Measurements from ENCODE around the gene KIF21A. TPM values are rescaled to one million over a fixed set of nuclear protein-coding genes. Genes with fewer than 3 reads are reported as not detected.
A peak's percentile ranks its signal among the peaks of the same experiment; 100 is the strongest.

Gene KIF21A
- total and polyA plus RNA-seq, 2 experiments from 2014 or later: 19.4 to 41.3 TPM

- Histone ChIP-seq H3K27me3 (no peaks in the 10 kb centered on the region), H3K4me1 (ENCODE audit: low read depth) (no peaks in the 10 kb centered on the region), H3K27ac (no peak overlapping the region), H3K4me3 (no peak overlapping the region), H3K9me3 (ENCODE audit: low read depth) (no peaks in the 10 kb centered on the region), H3K36me3 (peaks cover 18% of the 10 kb centered on the region)
- TF ChIP-seq, protein P1, sequence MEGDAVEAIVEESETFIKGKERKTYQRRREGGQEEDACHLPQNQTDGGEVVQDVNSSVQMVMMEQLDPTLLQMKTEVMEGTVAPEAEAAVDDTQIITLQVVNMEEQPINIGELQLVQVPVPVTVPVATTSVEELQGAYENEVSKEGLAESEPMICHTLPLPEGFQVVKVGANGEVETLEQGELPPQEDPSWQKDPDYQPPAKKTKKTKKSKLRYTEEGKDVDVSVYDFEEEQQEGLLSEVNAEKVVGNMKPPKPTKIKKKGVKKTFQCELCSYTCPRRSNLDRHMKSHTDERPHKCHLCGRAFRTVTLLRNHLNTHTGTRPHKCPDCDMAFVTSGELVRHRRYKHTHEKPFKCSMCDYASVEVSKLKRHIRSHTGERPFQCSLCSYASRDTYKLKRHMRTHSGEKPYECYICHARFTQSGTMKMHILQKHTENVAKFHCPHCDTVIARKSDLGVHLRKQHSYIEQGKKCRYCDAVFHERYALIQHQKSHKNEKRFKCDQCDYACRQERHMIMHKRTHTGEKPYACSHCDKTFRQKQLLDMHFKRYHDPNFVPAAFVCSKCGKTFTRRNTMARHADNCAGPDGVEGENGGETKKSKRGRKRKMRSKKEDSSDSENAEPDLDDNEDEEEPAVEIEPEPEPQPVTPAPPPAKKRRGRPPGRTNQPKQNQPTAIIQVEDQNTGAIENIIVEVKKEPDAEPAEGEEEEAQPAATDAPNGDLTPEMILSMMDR (IDR thresholded peaks at IDR 0.05; ENCODE audit: low read depth, low read length): no peak
- peak in 1 of 2 donors; percentile 21 for DNase-seq (ENCODE audit: low read depth in 1 of 2, low spot score in 1 of 2)
These were observed 101.7 kb downstream of the KIF21A start for GRCh38 chr12:39341179-39341578.

DNA sequence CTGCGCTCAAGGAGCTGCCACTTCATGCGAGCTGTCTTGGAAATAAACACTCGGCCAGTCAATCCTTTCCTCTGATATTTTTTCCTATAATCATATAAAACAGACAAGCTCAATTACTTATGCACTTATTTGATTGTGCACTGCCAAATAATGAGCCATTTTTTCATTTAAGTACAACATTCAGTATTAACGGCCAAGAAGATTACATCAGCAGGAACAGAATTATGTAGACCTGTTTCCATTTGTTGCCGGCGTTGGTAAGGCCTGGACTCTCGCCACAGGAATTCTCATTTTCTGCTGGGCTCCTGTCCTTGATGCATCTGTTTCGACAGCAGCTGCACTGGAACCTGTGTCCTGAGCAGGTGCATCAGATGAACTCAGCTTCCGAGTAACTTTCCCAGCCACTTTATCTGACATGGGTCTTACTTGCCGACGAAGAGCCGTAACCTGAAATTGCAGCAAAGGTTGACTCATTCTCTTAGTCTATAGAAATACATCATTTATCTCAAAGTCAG, 110.2 kb downstream of the KIF21A start:
- H3K4me1 ChIP-seq (ENCODE audit: low read depth): no peaks in the 10 kb centered on the region
- DNase-seq (ENCODE audit: low read depth in 1 of 2, low spot score in 1 of 2): no peak
- TF ChIP-seq, protein P1 (IDR thresholded peaks at IDR 0.05; ENCODE audit: low read depth, low read length): no peak

GRCh38 chr12:39331539-39332261, 111.2 kb downstream of the KIF21A start:
- Histone ChIP-seq H3K27me3 (no peaks in the 10 kb centered on the region), H3K9me3 (ENCODE audit: low read depth) (no peaks in the 10 kb centered on the region), H3K4me3 (no peak overlapping the region), H3K36me3 (peaks cover 31% of the 10 kb centered on the region), H3K4me1 (ENCODE audit: low read depth) (no peaks in the 10 kb centered on the region), H3K27ac (no peak overlapping the region)
- DNase-seq (ENCODE audit: low read depth in 1 of 2, low spot score in 1 of 2): no peak
- TF ChIP-seq, protein P1 (IDR thresholded peaks at IDR 0.05; ENCODE audit: low read depth, low read length): no peak

More for the DNA sequence above, 110.2 kb downstream of the KIF21A start:
- no peaks in the 10 kb centered on the region for H3K9me3 ChIP-seq (ENCODE audit: low read depth)
- H3K27ac ChIP-seq: no peak overlapping the region
- H3K4me3 ChIP-seq: no peak overlapping the region
- H3K27me3 ChIP-seq: no peaks in the 10 kb centered on the region
- peaks cover 35% of the 10 kb centered on the region for H3K36me3 ChIP-seq

DNA sequence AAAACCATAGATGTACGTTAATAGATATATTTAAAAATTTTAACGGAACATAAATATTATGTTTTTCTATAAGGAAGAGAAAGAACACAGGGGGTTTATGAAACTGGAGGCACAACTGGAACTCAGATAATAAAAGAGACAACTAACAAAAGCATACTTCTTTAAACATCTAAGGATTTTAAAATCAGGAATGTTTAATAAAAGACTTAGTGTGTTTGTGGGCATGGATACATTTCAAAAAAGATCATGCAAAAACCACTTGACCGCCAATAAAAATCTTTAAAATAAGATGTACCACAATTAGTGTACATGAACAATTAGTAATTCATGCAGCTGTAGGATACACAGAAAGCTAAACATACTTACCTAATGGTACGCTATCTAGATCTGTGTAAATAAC, 113.0 kb downstream of the KIF21A start:
- DNase-seq (ENCODE audit: low read depth in 1 of 2, low spot score in 1 of 2): no peak
- Histone ChIP-seq H3K9me3 (ENCODE audit: low read depth) (no peaks in the 10 kb centered on the region), H3K36me3 (peaks cover 37% of the 10 kb centered on the region), H3K4me3 (no peak overlapping the region), H3K27ac (no peak overlapping the region), H3K4me1 (ENCODE audit: low read depth) (no peaks in the 10 kb centered on the region), H3K27me3 (no peaks in the 10 kb centered on the region)
- TF ChIP-seq, protein P1 (IDR thresholded peaks at IDR 0.05; ENCODE audit: low read depth, low read length): no peak

DNA sequence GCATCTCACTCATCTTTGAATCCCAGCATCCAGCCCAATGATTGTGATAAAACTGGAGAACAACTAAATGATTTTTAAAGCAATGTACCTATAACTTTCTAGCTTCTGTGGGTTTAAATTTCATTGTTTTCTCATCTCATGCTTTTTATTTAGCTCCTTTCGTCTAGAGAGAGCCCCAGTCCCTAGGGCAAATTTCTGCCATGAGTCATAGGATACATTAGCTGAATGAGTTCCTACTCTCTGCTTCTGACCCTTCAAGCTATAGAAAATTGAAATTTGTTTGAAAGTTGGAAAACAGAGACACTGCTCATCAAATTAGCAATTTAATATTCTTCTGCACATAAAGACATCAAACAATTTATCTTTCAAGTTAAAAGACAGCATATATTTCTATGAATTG, 113.9 kb downstream of the KIF21A start:
- Histone ChIP-seq H3K36me3 (peaks cover 34% of the 10 kb centered on the region), H3K27me3 (no peaks in the 10 kb centered on the region), H3K4me1 (ENCODE audit: low read depth) (no peaks in the 10 kb centered on the region), H3K27ac (no peak overlapping the region), H3K9me3 (ENCODE audit: low read depth) (no peaks in the 10 kb centered on the region), H3K4me3 (no peak overlapping the region)
- peak in 1 of 2 donors; percentile 13 for DNase-seq (ENCODE audit: low read depth in 1 of 2, low spot score in 1 of 2)
- TF ChIP-seq, protein P1 (IDR thresholded peaks at IDR 0.05; ENCODE audit: low read depth, low read length): no peak
